SK-N-SH treated with all-trans-retinoic acid at 6 μM for 48 hours (cell line): ENCODE measurements around the gene DNM2.

Experiments
- ATAC-seq: fragments of 200-7000 bp; cut with Tn5 transposase; 3 replicates; pipeline ENCODE4 v1.9.1; 2020; ENCODE audit warnings: mild to moderate bottlenecking, moderate library complexity
- ARNTL ChIP-seq: fragments of 450-650 bp; formaldehyde crosslinking; IDR thresholded peaks from 2 replicates; pipeline ENCODE4 v1.5.0; 2020; ENCODE audit warnings: low read depth, mild to moderate bottlenecking, moderate library complexity, borderline replicate concordance
- CSDC2 ChIP-seq: fragments of 250-450 bp; sonication (Bioruptor Pico); IDR thresholded peaks from 2 replicates; pipeline ENCODE4 v1.5.0; 2020; ENCODE audit warnings: mild to moderate bottlenecking, moderate library complexity
- CSRNP3 ChIP-seq: fragments of 250-450 bp; sonication (Bioruptor Pico); IDR thresholded peaks from 2 replicates; pipeline ENCODE4 v1.5.1; 2021; ENCODE audit warnings: mild to moderate bottlenecking, moderate library complexity
- ESRRG ChIP-seq: fragments of 250-450 bp; sonication (Bioruptor Pico); IDR thresholded peaks from 2 replicates; pipeline ENCODE4 v1.6.1; 2021; ENCODE audit warnings: mild to moderate bottlenecking
- GLIS3 ChIP-seq: fragments of 250-450 bp; sonication (Bioruptor Pico); IDR thresholded peaks from 2 replicates; pipeline ENCODE4 v1.5.0; 2020; ENCODE audit warnings: mild to moderate bottlenecking, moderate library complexity
- ISL1 ChIP-seq: fragments of 250-450 bp; sonication (Bioruptor Pico); IDR thresholded peaks from 2 replicates; pipeline ENCODE4 v2.1.2; 2022; ENCODE audit warnings: mild to moderate bottlenecking, moderate library complexity
- OSR1 ChIP-seq: fragments of 250-450 bp; sonication (Bioruptor Pico); IDR thresholded peaks from 2 replicates; pipeline ENCODE4 v1.8.0; 2022; ENCODE audit warnings: moderate library complexity, mild to moderate bottlenecking, inconsistent platforms
- PATZ1 ChIP-seq: fragments of 250-450 bp; sonication (Bioruptor Pico); IDR thresholded peaks from 2 replicates; pipeline ENCODE4 v1.8.0; 2020; ENCODE audit warnings: mild to moderate bottlenecking, moderate library complexity, borderline replicate concordance
- PPARA ChIP-seq: fragments of 250-450 bp; sonication (Bioruptor Pico); IDR thresholded peaks from 2 replicates; pipeline ENCODE4 v1.5.0; 2020; ENCODE audit warnings: mild to moderate bottlenecking, borderline replicate concordance
- SNAI2 ChIP-seq: fragments of 250-450 bp; sonication (Bioruptor Pico); IDR thresholded peaks from 2 replicates; pipeline ENCODE4 v1.5.0; 2020; ENCODE audit warnings: mild to moderate bottlenecking, moderate library complexity
- TCF4 ChIP-seq: fragments of 250-450 bp; sonication (Bioruptor Pico); IDR thresholded peaks from 2 replicates; pipeline ENCODE4 v1.8.0; 2021; ENCODE audit warnings: mild to moderate bottlenecking, moderate library complexity, borderline replicate concordance
- TOX ChIP-seq: fragments of 250-450 bp; sonication (Bioruptor Pico); IDR thresholded peaks from 2 replicates; pipeline ENCODE4 v1.8.0; 2021; ENCODE audit warnings: mild to moderate bottlenecking, moderate library complexity, borderline replicate concordance
- TSHZ2 ChIP-seq: fragments of 250-450 bp; sonication (Bioruptor Pico); IDR thresholded peaks from 2 replicates; pipeline ENCODE4 v1.5.0; 2020; ENCODE audit warnings: mild to moderate bottlenecking, moderate library complexity
- ZC3H10 ChIP-seq: fragments of 250-450 bp; sonication (Bioruptor Pico); IDR thresholded peaks from 2 replicates; pipeline ENCODE4 v1.5.1; 2021; ENCODE audit warnings: mild to moderate bottlenecking, moderate library complexity
- ZFP3 ChIP-seq: fragments of 250-450 bp; sonication (Bioruptor Pico); IDR thresholded peaks from 2 replicates; pipeline ENCODE4 v1.5.0; 2020; ENCODE audit warnings: mild to moderate bottlenecking, moderate library complexity
- ZNF565 ChIP-seq: fragments of 450-650 bp; formaldehyde crosslinking; conservative IDR thresholded peaks from 2 replicates; pipeline ENCODE4 v1.5.0; 2020; ENCODE audit warnings: low read depth, mild to moderate bottlenecking, moderate library complexity
- ZNF70 ChIP-seq: fragments of 450-650 bp; formaldehyde crosslinking; IDR thresholded peaks from 2 replicates; pipeline ENCODE4 v1.5.0; 2020; ENCODE audit warnings: mild to moderate bottlenecking, moderate library complexity
- ZNF8 ChIP-seq: fragments of 450-650 bp; formaldehyde crosslinking; IDR thresholded peaks from 2 replicates; pipeline ENCODE4 v1.5.0; 2020; ENCODE audit warnings: mild to moderate bottlenecking, moderate library complexity
- TF ChIP-seq, protein P1 (sequence below): fragments of 250-450 bp; sonication (Bioruptor Pico); IDR thresholded peaks from 2 replicates; pipeline ENCODE4 v1.8.0; 2021; ENCODE audit warnings: low read depth, mild to moderate bottlenecking, moderate library complexity, borderline replicate concordance
- TF ChIP-seq, protein P2 (sequence below): fragments of 250-450 bp; sonication (Bioruptor Pico); IDR thresholded peaks from 2 replicates; pipeline ENCODE4 v1.5.1; 2020; ENCODE audit warnings: low read depth, mild to moderate bottlenecking, moderate library complexity

DNM2 gene

GRCh38 chr19:10717356-10718204, at the start of gene DNM2:
TSS of gene DNM2 (plus strand) at chr19:10718079. CDS start at chr19:10718243, 164 bp downstream.
- peak; percentile 94 for ATAC-seq
- TF ChIP-seq, protein P1, sequence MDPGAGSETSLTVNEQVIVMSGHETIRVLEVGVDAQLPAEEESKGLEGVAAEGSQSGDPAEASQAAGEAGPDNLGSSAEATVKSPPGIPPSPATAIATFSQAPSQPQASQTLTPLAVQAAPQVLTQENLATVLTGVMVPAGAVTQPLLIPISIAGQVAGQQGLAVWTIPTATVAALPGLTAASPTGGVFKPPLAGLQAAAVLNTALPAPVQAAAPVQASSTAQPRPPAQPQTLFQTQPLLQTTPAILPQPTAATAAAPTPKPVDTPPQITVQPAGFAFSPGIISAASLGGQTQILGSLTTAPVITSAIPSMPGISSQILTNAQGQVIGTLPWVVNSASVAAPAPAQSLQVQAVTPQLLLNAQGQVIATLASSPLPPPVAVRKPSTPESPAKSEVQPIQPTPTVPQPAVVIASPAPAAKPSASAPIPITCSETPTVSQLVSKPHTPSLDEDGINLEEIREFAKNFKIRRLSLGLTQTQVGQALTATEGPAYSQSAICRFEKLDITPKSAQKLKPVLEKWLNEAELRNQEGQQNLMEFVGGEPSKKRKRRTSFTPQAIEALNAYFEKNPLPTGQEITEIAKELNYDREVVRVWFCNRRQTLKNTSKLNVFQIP (CRISPR knock-in tag) = no peak
- TF ChIP-seq ISL1 (no peak), TOX (no peak), ZNF565 (CRISPR knock-in tag) (no peak), TCF4 (CRISPR knock-in tag) (no peak), ZNF8 (CRISPR knock-in tag) (no peak), TSHZ2 (no peak), CSDC2 (CRISPR knock-in tag) (no peak), SNAI2 (CRISPR knock-in tag) (no peak), CSRNP3 (CRISPR knock-in tag) (no peak), GLIS3 (CRISPR knock-in tag) (no peak), ZNF70 (CRISPR knock-in tag) (no peak), OSR1 (CRISPR knock-in tag) (no peak), ZC3H10 (no peak), ZFP3 (CRISPR knock-in tag) (no peak)
- TF ChIP-seq, protein P2, sequence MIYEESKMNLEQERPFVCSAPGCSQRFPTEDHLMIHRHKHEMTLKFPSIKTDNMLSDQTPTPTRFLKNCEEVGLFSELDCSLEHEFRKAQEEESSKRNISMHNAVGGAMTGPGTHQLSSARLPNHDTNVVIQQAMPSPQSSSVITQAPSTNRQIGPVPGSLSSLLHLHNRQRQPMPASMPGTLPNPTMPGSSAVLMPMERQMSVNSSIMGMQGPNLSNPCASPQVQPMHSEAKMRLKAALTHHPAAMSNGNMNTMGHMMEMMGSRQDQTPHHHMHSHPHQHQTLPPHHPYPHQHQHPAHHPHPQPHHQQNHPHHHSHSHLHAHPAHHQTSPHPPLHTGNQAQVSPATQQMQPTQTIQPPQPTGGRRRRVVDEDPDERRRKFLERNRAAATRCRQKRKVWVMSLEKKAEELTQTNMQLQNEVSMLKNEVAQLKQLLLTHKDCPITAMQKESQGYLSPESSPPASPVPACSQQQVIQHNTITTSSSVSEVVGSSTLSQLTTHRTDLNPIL (CRISPR knock-in tag) = no peak

GRCh38 chr19:10669246-10669645, 48.6 kb upstream of the DNM2 start:
- TF ChIP-seq ESRRG (no peak), OSR1 (CRISPR knock-in tag) (no peak), SNAI2 (CRISPR knock-in tag) (no peak), TCF4 (CRISPR knock-in tag) (no peak), CSRNP3 (CRISPR knock-in tag) (no peak), ISL1 (no peak), PPARA (no peak), PATZ1 (CRISPR knock-in tag) (no peak), TOX (no peak), ARNTL (CRISPR knock-in tag) (no peak), ZC3H10 (no peak)
- TF ChIP-seq, protein P1 (CRISPR knock-in tag) = no peak
- no peak for ATAC-seq
